T-helper 2 cell (primary cell): ENCODE results near the gene PCBP4.

Experiments
- DNase-seq, 5 experiments: peaks; one replicate each; pipeline versions ENCODE4 v3.0.0 to v3.0.0-alpha.2; 2012 to 2022

The PCBP4 gene

DNA sequence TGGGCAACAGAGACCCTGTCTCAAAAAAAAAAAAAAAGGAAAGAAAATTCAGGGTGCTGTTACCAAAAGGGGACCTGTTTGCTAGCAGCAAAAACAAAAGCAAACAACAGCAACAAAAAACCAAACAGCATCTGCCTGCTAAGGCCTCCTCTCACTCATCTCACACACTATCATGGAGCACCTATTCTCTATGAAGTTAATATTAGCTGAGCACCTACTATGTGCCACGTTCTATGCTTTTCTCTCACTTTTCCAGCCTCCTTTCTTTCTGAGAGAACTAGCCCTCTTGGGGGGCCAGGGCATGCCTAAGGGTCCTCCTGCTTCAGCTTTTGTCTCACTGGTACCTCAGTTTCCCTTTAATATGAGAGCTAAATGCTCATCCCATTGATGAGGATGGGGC is 12.5 kb downstream of the PCBP4 start:
- no peak for DNase-seq

DNA sequence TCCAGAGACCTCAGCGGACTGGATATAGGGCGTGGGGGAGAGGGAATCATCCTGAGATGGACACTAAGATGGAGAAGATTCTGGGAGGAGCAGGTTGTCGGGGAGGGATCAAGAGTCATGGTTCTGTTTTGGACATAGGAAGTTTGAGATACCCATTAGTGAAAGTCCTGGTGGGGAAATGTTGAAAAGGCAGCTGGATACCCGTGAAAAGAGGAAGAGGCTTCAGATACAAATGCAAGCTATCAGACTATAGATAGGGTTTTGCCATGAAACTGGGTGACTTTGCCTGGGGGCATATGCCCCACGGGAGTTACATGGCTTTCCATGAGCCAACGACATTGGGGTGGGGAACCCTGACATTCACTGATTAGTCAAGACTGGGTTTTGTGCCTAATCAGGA is 13.1 kb downstream of the PCBP4 start:
- no peak for DNase-seq

DNA sequence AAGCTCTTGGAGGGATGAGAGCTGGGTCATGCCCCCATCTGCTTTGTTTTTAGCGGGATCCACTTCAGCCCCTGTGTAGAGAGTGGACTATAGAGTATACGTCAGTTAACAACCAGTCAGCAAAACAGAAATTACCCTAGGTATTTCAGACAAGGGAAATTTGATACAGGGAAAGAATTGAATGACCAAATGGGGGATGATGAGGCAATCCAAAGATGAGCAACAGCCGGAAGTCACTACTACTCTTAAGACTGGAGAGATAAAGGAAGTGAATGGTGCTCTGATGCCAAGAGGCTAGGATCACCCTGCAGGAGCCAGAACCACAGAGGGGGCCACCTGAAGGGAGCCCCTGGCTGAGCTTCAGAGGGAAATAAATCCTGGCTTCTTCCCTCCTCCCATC is 13.8 kb downstream of the PCBP4 start:
- DNase-seq = no peak

DNA sequence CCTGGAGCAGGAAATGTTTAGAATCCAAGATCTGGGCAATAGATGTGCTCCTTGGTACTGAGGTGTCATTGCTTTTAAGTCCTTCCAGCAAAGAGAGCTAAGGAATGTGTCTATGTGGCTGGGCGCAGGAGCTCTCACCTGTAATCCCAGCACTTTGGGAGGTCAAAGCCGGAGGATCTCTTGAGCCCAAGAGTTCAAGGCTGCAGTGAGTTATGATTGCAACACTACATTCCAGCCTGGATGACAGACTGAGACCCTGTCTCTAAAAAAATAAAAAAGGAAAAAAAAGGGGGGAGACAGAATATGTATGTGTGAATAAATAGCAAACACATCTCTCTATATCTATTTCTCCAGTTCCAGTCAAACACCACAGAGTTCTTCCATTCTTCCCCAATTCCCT is 16.4 kb downstream of the PCBP4 start:
- DNase-seq = no peak

DNA sequence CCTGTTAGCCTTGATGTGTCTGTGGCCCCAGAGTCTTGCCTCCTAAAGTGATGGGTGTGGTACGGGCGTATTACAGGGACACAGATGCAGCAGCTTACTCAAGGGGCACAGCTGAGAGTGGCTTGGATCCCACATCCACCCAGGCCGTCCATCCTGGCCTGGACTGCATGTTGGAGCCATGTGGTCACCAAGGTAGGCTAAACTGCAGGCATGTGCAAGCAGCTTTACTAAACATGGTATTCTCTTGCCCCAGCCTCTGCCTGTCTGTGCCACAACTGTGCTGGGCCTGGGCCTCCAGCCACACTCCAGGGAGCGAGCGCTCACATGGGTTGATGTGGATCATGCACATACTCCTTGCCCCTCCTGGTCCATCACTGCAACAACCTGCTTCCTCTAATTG is 18.1 kb downstream of the PCBP4 start:
- DNase-seq = no peak

DNA sequence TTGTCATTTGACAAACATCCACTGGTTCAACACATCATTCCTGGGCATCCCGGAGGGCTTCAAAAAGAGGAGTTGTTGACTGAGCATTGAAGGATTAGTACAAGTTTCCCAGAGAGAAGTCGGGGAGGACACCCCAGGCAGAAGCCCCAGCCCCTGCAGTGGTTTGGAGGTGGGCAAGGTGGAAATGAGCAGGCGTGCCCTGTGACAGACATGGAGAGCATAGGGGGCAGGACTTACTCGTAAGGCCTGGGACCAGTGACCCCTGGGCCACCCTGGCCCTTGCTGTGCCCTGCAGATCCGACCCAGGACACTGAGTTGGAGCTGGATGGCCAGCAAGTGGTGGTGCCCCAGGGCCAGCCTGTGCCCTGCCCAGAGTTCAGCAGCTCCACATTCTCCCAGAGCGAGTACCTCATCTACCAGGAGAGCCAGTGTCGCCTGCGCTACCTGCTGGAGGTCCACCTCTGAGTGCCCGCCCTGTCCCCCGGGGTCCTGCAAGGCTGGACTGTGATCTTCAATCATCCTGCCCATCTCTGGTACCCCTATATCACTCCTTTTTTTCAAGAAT is 19.2 kb downstream of the PCBP4 start:
- no peak for DNase-seq

DNA sequence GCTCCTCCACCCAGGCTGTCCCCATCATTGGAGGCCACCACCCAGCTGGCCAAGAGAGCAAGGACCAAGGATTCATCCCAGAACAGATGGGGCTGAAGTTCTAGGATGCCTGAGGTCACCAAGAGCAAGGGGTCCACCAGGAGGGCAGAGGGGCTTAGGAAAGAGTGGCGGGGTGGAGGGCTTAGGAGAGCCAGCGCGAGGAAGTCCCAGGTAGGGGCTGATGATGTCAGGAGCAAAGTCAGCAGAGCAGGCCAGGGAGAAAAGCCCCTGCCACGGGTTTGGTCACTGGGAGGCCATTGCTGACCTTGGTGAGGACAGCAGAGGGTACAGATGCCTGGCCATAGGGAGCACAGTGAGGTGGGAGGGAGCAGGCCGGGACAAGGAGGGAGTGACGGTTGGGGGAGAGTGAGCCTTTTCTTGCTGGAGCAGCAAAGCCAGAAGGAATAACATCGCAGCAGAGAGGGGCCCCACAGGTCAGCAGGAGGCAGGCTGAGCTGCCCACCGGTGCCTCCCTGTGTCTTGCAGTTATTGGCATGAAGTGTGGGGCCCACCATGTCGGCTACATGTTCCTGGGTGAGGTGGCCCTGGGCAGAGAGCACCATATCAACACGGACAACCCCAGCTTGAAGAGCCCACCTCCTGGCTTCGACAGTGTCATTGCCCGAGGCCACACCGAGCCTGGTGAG is 19.9 kb downstream of the PCBP4 start:
- no peak for DNase-seq

DNA sequence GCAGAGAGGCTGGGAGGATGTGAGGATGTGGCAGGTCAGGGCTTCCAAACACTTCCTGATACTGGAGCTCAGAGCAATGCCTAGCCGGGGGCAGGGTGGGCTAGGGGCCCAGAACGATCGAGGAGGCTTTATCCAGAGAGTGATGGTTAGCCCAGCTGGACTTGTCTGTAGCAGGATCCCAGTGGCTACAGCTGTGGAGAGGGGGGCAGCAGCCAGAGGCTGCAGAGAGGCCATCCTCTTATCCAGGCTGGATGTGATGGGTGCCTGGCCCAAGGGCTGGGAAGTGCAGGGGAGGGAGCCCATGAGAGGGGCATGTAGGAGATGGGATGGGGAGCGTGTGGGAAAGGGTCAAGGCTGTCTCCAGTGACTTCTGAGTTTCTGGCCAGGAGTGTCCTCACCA is 20.5 kb downstream of the PCBP4 start:
- no peak for DNase-seq

DNA sequence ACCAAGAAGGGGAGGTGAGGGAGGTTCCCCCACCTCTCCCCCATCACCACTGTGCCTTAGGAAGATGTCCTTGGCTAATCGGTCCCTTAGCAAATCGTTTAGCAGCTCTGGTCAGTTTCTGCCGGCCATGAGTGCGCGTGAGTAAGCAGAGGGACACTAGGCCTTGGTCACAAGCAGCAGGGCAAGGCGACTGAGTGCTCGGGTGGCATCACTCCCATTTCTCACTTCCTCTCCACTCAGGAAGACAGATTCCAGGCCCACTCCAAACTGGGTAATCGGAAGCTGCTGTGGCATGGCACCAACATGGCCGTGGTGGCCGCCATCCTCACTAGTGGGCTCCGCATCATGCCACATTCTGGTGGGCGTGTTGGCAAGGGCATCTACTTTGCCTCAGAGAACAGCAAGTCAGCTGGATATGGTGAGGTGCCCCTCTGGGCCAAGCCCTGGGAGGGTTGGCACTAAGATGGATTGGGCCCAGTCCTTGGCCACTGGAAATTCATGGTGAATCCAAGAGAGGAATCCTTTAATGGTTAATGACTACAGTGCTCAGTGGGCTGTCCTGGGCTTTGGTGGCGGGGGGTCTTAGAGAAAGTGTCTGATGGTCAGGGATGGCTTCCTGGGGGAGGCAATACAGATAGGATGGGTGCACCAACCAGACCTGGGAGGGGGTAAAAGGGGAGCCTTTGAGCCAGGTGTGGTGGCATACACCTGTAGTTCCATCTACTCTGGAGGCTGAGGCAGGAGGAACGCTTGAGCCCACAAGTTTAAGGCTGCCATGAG is 21.1 kb downstream of the PCBP4 start:
- no peak for DNase-seq

DNA sequence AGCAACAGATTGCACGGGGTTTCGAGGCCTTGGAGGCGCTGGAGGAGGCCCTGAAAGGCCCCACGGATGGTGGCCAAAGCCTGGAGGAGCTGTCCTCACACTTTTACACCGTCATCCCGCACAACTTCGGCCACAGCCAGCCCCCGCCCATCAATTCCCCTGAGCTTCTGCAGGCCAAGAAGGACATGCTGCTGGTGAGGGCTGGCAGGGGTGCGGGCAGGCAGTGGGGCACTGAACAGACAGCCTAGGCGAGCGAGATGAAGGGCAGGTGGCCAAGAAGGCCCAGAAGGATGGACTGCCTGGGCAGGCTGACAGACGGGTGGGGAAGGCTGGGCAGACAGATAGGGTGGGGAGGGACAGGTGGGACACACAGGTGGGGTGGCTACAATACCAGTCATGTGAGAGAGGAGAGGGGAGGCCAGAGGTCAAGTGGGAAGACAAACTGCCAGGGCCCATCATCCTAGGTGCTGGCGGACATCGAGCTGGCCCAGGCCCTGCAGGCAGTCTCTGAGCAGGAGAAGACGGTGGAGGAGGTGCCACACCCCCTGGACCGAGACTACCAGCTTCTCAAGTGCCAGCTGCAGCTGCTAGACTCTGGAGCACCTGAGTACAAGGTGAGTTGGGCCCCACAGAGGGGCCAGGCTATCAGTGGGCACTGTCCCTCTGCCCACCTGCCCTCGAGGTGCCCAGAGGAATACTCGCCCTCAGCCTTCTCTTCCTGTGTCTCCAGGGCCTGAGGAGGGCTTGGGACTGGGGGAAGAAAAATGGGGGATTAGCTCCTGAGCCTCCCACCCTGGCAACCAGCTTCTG is 22.0 kb downstream of the PCBP4 start:
- DNase-seq = no peak

DNA sequence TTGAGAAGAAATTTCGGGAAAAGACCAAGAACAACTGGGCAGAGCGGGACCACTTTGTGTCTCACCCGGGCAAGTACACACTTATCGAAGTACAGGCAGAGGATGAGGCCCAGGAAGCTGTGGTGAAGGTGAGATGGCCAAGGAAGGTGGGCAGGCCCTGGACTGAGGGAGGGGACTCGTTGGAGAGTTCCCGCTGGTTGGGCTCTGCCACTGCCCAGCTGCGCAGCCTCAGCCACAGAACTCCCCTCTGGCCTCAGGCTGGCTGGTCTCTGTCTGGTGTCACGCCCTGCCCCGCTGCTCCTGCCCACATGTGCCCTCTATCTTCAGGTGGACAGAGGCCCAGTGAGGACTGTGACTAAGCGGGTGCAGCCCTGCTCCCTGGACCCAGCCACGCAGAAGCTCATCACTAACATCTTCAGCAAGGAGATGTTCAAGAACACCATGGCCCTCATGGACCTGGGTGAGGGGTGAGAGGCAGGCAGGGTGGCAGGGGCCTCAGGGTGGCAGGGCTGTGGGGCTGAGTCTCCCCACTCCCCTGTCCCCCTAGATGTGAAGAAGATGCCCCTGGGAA is 22.7 kb downstream of the PCBP4 start:
- DNase-seq = no peak

DNA sequence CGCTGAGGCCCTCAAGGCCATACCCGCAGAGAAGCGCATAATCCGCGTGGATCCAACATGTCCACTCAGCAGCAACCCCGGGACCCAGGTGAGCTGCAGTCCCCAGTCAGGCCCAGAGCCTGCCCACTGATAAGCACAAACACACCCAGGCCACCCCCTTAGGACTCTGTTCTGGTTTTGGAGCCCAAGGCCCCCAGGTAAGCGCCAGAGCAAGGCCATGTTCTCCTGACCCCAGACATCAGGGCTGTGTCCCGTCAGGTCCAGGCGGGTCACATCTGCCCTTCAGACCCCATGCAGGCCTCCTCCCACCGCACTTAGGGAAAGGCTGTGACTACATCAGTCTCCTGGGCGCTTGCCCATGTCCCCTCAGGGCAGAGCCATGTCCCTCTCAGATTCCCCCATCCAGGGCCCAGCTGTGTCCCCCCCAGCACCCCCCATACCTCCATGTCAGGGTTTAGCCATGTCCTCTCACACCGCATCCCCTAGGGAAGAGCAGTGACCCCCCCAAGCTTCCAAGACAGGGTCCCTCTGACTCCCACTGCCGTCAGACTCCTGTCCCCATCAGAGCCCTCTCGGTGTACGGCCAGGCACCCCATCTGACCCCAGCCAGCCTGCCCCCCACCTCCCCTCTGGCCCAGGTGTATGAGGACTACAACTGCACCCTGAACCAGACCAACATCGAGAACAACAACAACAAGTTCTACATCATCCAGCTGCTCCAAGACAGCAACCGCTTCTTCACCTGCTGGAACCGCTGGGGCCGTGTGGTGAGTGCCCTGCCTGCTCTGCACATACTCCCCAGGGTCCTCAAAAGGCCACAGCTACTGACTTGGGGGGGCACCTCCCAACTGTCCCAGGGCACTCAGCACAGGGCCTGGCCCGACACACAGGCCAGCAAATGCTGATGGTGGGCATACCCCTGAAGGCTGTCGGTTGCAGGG is 23.5 kb downstream of the PCBP4 start:
- DNase-seq = no peak

DNA sequence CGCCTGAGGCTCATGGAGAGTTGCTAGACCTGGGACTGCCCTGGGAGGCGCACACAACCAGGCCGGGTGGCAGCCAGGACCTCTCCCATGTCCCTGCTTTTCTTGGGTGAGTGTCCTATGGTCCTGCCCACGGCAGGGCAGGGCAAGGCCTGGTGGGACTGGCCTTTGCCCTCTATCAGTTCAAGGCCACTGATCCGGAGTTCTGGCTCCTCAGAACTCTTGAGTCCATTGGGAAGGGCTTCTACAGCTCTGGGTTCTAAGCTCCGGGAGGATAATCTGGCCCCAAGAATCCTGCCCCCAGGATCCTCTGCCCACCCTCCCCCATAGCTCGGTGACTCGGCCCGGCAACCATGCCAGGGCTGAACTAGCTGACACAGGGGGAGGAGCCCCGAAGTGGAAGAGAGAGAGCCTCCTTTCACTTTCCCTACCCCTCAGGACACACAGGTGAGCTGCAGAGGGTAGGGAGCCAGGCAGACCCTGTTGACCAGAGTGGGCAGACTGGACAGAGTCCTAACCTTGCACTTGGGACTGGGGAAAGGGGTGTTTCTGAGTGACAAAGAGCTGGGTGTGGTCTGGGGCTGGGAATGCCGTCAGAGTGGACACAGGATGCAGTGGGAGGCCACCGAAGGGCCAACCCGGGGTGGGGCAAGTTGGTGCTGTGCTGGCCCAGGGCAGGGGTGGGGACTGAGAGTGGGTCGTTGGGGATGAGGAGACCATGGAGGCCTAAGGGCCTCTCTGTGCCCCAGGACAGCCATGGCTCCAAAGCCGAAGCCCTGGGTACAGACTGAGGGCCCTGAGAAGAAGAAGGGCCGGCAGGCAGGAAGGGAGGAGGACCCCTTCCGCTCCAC is 24.4 kb downstream of the PCBP4 start:
- DNase-seq = peak in 4 of 5 experiments; percentile 15 to 81 (median 28)

DNA sequence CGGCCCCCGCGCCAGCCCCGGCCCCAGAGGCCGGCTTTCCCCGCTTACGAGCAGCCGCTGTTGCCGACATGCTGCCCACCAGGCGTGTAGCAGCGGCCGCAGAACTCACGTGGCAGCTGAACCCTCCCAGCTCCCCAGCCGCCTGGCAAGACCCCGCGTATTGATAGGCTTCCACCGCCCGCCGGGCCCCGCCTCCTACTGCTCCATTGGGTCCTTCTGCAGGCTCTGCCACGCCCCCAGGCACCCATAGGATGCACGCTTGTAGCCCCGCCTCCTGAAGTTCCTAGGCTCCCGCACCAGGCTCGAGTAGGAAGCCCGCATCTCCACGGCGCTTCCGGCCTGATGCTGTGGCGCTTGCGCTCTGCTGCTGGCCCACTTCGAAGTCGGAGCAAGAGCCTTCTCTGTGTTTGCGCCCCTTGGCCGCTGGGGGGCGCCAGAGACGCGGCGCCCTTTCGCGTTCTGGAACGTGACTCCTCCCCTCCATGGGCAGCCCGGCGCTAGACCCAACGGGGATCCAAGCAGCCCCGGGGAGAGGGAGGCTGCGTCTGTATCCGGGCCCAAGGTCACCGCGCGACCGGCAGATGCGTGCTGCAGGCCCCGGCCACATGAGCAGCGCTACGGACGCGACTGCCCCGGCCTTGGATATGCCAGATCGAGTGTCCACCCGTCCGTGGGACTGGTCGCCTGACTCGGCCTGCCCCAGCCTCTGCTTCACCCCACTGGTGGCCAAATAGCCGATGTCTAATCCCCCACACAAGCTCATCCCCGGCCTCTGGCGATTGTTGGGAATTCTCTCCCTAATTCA is 25.3 kb downstream of the PCBP4 start, which contains the start of the genes PARP3 and RRP9:
PARP3 (plus strand) TSS at position 566 of the 805 bp plus-strand sequence. CDS start 993 bp downstream, outside the sequence.
RRP9 (minus strand) TSS at position 107 of the 805 bp plus-strand sequence; CDS start at position 70, 37 bp downstream.
- DNase-seq = peak; percentile 99 to 100 (median 100)

DNA sequence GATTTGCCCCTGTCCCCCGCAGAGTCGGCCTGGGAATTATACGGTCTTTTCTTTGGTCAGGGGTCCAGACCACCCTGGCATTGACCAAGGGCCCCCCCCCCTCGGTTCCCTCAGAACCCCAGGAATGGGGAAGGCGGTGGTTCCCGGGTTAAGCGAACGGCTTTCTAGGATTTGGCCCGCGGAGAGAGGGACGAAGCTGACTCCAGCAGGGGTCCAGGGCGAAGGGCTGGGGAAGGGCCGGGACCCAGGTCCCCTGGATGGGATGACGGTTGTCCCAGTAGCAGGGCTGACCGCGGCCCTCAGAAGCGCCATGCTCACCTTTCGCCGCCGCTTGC is 25.8 kb downstream of the PCBP4 start:
- no peak for DNase-seq

DNA sequence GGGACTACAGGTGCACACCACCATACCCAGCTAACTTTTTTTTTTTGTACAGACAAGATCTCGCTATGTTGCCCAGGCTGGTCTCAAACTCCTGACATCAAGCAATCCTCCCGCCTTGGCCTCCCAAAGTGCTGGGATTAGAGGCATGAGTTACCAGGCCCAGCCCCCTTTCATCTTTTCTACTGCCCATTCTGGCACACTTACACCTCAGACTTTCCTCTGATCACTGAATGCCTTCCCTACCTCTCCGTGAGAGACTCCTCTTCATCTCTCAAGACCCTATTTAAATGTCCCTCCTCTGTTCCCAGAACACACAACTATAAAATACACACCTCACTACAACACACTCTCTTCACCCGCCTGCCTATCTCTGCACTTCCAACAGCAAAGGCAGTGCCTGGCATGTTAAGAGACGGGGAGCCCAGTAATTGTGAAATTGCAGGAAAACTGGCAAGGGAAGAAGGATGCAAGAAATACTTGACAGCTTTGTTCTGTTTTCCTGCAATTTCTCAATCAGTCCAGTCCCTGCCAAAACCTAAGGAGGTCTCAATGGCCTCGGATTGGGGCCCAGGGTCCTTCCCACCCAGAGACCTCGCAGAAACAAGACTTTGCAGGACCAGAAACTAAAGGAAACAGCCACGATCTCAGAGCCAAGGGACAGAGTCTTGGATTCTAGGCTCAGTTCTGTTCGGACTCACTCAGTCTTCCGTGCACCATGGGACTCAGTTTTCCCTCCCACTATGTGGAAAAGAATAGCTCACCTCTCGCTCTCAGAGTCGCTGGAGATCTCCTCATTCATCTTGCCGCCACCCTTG is 26.4 kb downstream of the PCBP4 start:
- no peak for DNase-seq

DNA sequence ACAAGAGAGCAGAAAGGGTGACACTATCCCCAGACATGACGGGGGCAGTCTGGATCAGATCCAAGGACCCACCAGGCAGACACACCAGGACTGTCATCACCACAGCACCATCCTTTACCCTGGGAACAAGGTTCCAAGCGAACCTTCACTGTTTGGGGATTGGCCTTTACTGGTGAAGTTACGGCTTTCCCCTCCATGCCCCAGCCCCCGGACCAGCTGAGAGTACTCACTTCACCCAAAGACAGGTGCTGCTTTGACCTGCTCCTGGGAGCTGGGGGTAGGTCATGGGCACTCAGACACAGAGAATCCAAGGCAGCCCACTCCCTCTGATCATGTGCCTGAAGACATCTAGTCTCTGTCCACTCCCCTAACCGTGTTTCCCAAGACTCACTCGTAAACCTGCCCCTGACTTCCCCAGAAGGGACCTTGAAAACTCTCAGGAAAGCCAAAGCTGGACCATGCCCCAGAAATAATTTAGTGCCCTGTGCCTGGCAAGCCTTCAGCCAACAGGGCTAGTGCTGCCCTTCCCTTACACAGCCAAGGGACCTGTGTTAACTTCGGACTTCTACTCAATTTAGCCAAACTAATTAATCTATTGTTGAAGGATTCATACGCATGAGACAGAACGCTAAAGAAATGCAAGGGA is 28.4 kb downstream of the PCBP4 start:
- no peak for DNase-seq
